ENCODE measurements around the gene ZBTB7B. TPM values are rescaled to one million over a fixed set of nuclear protein-coding genes. Genes with fewer than 3 reads are reported as not detected.
A peak's percentile ranks its signal among the peaks of the same experiment; 100 is the strongest.

The ZBTB7B gene
- total RNA-seq, 1 donor from 2014 or later: 53.3 TPM

DNA sequence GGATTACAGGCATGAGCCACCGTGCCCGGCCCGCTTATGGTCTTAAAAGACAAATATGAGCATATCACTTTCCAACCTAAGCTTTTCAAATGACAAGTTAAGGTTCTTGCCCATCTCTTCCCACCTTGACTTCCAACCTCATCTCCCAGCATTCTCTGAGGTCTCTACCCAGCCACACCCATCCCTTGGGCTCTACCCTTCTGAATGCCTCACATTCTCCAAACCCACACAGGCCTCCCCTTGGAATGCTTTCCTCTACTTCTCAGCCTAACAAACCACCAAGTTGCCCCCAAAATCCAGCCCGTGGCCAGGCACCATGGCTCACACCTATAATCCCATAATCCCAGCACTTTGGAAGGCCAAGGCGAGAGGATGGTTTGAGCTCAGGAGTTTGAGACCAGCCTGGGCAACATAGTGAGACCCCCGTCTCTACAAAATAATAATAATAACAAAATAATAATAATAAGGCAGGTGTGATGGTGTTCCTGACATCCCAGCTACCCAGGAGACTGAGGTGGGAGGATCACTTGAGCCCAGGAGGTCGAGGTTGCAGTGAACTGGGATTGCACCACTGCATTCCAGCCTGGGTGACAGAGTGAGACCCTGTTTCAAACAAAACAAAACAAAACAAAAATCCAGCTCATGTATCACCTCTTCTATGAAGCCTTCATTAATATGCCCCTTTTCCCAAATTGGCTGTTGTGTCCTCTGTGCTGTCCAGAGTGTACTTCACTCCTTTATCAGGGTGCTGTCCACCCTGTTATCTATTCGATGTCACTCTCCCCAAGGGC, 19.7 kb downstream of the ZBTB7B start:
- DNase-seq (ENCODE audit: missing footprints) (no peak), ATAC-seq (no peak)
- intact Hi-C loops (cut with DNase I): no loop called here

DNA sequence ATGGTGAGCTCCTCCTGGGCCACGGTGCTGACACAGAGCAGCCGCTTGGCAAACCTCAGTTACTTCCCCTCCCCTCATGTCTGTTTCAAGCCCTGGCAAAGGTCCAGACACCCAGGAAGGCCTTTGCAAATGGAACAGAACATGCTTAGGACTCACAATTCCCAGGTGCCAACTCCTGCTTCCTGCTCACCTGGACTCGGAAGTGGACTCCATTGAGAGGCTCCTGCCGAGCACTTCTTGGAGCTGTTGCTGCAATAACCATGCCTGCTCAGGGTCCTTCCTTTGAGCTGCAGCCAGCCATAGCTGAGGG, 20.3 kb downstream of the ZBTB7B start:
- intact Hi-C loops (cut with DNase I): no loop called here
- no peak for DNase-seq (ENCODE audit: missing footprints)
- ATAC-seq: no peak

DNA sequence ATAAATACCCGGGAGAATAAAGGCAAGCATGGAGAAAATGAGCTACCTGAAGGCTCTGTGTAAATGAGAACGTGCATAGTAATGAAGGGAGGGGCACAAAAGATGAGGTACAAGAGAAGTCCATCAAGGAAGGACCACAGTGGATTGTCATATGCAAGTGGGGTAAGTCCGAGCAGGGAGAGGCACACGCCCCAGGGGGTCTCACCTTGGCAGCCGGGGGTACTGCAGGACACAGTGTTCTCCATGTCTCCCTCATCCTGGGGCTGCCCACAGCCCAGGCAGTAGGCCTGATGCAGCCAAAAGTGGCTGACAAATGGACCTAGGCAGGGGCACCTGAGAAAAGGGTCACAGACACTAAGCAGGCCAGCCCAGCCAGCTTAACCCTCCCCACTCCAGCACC, 21.0 kb downstream of the ZBTB7B start:
- no peak for ATAC-seq
- intact Hi-C loops (cut with DNase I): no loop called here
- DNase-seq (ENCODE audit: missing footprints): no peak

DNA sequence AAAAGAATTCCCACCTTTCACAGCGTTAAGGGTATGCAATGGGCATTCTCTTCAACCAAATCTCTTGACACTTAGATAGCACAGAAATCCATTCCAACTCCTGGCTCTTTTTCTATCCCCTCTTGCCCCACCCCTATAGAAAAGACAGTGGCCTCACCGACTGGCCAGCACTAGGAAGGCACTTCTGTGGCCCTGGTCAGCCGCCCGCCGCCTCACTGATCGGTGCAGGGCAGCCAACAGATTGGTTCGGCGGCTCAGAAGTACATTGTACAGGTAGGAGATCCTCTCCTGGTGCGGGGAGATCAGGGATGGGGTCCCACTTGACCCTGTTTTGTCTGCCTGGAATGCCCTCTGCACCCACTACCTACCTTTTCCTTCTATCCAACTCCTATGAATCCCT, 21.7 kb downstream of the ZBTB7B start:
- DNase-seq (ENCODE audit: missing footprints) (no peak), ATAC-seq (no peak)
- intact Hi-C loops (cut with DNase I): no loop called here

DNA sequence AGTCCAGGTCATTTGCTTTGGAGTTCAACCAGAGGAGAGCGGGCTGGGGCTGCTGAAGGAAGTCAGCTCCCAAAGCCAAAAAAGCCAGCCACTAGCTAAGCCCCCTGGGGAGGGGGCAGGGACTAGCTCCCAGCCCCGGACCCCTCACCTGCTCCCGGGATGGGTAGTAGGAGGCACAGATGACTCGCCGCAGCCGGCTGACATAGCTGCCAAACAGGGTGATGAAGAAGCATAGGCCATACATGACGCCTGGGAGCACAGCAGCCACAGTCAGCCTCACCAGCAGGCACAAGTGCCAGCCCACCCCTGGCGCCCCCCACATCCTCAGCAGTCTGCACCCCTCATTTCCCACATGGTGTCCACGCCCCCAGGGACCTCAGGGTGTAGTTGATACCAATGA, 23.6 kb downstream of the ZBTB7B start:
- no peak for DNase-seq (ENCODE audit: missing footprints)

GRCh38 chr1:155026588-155026987, 24.0 kb downstream of the ZBTB7B start:
- DNase-seq (ENCODE audit: missing footprints) (no peak), ATAC-seq (no peak)
- intact Hi-C loops (cut with DNase I): no loop called here

More for the DNA sequence above, 23.6 kb downstream of the ZBTB7B start:
- intact Hi-C loops (cut with DNase I): no loop called here
- ATAC-seq: no peak

- intact Hi-C loops (cut with DNase I): no loop called here
- no peak for ATAC-seq
- no peak for DNase-seq (ENCODE audit: missing footprints)
These were observed 27.1 kb downstream of the ZBTB7B start for GRCh38 chr1:155029513-155030242.

GRCh38 chr1:155030243-155030795, 27.7 kb downstream of the ZBTB7B start:
- no peak for ATAC-seq
- intact Hi-C loops (cut with DNase I): no loop called here
- no peak for DNase-seq (ENCODE audit: missing footprints)

- no peak for ATAC-seq
- intact Hi-C loops (cut with DNase I): no loop called here
- no peak for DNase-seq (ENCODE audit: missing footprints)
These were observed 28.3 kb downstream of the ZBTB7B start for GRCh38 chr1:155030899-155031298.

DNA sequence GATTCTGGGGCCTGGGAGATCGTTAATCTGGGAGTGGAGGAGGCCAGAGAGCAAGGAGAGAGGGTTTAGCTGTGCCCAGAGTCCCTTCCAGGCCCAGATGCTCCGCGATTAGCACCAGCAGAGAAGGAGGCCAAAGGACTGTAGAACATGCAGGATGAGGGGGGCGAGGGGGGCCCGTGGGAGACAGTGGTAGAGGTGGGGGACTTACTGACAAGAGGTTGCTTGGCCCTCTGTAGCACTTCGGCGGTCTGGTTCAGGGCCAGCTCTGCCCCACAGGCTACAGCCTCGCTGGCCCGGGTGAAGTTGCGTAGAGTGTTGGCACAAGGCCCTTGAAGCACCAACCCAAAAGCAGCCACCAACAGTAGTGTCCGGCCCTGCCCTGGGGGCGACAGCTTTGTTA, 30.3 kb downstream of the ZBTB7B start:
- no peak for ATAC-seq
- no peak for DNase-seq (ENCODE audit: missing footprints)
- intact Hi-C loops (cut with DNase I): no loop called here

GRCh38 chr1:155033524-155033923, 30.9 kb downstream of the ZBTB7B start, which contains the start of the genes DCST1 and DCST2:
DCST1 (plus strand) TSS chr1:155033824; CDS start chr1:155034037, 213 bp downstream.
DCST2 (minus strand) TSS chr1:155033781; CDS start chr1:155033701, 80 bp downstream.
- ATAC-seq: no peak
- DNase-seq (ENCODE audit: missing footprints): no peak
- intact Hi-C loops (cut with DNase I): no loop called here

DNA sequence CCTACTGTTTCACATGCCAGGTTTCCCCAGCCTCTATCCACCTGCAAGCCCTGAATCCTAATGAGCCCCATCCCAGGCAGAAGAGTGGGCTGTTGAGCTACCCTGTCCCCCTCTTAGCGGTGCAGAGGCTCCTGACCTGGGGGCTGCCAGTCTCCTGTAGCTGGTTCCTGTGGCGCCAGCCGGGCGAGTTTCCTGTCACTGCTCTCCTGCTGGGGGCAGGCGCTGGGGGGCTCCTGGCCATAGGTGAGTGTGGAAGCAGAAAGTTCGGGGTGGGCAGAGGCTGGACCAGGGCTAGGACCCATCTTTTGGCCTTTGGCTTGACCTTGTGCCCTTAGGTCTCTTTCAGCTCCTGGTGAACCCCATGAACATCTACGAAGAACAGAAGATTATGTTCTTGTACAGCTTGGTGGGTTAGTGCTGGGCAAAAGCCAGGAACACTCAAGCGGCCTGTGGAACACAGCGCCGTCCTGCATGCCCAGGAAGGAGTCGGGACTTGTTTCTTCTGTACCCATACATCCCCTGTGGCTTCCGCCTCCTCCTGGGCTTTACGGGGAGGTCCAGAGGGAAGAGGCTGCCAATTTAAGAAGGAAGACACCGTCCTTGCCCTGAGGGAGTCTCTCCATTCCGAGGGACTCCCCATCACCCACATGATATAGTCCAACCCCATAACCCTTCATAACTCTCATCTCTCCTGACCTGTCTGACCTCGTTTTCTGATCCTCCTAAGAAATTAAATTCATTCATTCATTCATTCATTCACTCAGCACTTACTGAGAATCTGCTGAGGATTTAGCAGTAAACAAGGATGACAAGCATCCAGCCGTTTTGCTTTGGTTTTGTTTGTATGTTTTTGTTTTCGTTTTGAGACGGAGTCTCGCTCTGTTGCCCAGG, 32.0 kb downstream of the ZBTB7B start:
- no peak for DNase-seq (ENCODE audit: missing footprints)
- intact Hi-C loops (cut with DNase I): no loop called here
- no peak for ATAC-seq

GRCh38 chr1:155035936-155036335, 33.3 kb downstream of the ZBTB7B start:
- DNase-seq (ENCODE audit: missing footprints) (no peak), ATAC-seq (no peak)
- intact Hi-C loops (cut with DNase I): no loop called here

DNA sequence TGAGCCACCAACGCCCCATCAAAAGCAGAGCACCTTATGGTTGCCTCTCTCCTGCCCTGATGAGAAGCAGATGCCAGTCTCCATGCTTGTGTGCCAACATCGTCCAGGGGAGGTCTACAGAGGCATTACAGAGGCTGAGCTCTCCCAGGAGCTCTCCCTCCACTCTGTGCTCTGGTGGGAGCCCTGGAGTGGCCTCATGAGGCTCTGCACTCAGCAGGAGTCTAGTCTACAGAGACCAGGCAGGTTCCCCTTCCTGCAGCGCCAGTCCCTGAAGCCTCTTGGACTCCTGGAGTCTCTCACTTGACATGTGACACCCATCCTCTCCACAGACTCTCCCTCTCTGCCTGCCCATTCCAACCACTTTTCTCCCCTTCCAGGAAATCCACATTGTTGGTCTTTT, 34.4 kb downstream of the ZBTB7B start:
- ATAC-seq (no peak), DNase-seq (ENCODE audit: missing footprints) (no peak)
- intact Hi-C loops (cut with DNase I): no loop called here

DNA sequence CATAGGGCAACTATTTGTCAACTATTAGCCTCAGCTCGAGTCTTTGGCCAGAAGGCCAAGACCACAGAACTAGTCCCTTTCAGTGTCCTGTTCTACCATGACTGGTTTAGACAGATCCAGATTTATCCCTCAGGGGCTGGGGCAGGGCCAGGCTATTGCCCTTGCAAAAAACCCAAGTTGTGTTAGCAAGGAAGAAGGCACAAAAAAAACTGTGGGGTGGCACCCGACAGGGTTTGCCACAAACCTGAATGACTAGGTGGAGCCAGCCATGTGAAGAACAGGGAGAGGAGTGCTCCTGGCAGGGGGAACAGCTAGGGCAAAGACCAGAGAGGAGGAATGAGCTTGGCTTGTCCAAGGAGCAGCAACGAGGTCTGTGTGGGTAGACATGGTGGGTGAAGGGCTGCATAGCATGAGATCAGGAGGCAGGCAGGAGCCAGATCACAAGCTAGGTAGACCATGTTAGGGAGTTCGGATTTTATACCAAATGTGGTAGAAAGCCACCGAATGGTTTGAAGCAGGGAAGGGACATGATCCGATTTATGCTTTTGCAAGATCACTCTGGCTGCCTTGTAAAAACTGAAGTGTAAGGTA, 35.3 kb downstream of the ZBTB7B start:
- ATAC-seq: no peak
- intact Hi-C loops (cut with DNase I): no loop called here
- DNase-seq (ENCODE audit: missing footprints): no peak

- ATAC-seq: no peak
- intact Hi-C loops (cut with DNase I): no loop called here
These were observed 36.2 kb downstream of the ZBTB7B start for GRCh38 chr1:155038602-155039307.

DNA sequence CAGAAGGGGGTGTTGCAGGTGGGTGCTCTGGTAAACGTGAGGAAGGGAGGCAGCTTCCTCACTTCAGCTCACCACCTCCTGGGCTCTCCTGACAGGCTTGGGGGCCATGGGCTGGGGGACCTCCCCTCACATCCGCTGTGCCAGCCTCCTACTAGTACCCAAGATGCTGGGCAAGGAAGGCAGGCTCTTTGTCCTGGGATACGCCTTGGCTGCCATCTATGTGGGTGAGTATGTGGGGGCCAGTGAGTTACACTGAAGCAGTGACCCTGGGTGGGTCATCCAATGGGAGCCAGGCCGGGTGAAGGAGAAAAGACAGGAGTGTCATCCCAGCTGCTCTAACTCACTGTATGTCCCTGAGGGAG, 36.7 kb downstream of the ZBTB7B start:
- intact Hi-C loops (cut with DNase I): no loop called here
- DNase-seq (ENCODE audit: missing footprints) (no peak), ATAC-seq (peak; percentile 11)

More at GRCh38 chr1:155038602-155039307, 36.2 kb downstream of the ZBTB7B start:
- no peak for DNase-seq (ENCODE audit: missing footprints)

All from Right ventricle myocardium inferior (tissue), 1 donor.